Mononuclear cell (primary cell): Measurements from ENCODE around the gene DOCK6. TPM values are rescaled to one million over a fixed set of nuclear protein-coding genes. Genes with fewer than 3 reads are reported as not detected.

Source experiments
- H3K27me3 ChIP-seq: 2 replicates; pipeline ENCODE4 v1.6.0; 2011; ENCODE audit warnings: low read length, control low read depth; ENCODE audit not compliant: insufficient read depth
- H3K4me1 ChIP-seq: 2 replicates; pipeline ENCODE4 v1.5.1; 2011; ENCODE audit warnings: mild to moderate bottlenecking, low read length, control low read depth; ENCODE audit not compliant: insufficient read depth
- H3K4me3 ChIP-seq: 2 replicates; pipeline ENCODE4 v1.5.1; 2011; ENCODE audit warnings: mild to moderate bottlenecking, low read length, moderate library complexity
- H3K9me3 ChIP-seq: 2 replicates; pipeline ENCODE4 v1.5.1; 2011; ENCODE audit warnings: low read depth, mild to moderate bottlenecking, control low read depth, low read length
- total RNA-seq: library from RNA; depleted of rRNA; stranded (reverse); fragments of >200 nt; gene quantifications from one replicate; pipeline ENCODE4 v1.2.3, GENCODE V29; 2012

Gene DOCK6
- total RNA-seq, 1 donor = 0.10 TPM

GRCh38 chr19:11261431-11261970, 823 bp downstream of the DOCK6 start:
- peaks cover 21% of the 10 kb centered on the region for H3K27me3 ChIP-seq
- peak overlapping the region; percentile 27 for H3K4me3 ChIP-seq
- no peaks in the 10 kb centered on the region for H3K9me3 ChIP-seq
- H3K4me1 ChIP-seq = peaks cover 6% of the 10 kb centered on the region

DNA sequence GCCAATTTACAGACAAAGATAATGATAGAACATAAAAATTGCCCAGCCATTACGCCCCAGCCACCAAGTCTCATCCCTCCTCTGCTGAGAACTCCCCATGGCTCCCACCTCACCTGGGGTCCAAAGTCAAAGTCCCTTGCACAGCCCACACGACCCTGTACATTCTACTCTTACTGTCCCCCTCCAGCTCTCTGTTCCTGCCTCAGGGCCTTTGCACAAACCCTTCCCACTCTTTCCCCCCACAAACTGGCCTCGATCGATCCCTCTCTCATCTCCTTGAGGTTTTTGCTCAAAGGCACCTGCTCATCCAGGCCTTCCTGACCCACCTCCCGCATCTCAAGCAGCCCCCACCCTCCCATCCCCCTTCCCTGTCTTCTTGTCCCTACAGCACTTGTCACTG, 1.3 kb downstream of the DOCK6 start:
- peaks cover 6% of the 10 kb centered on the region for H3K4me1 ChIP-seq
- no peaks in the 10 kb centered on the region for H3K9me3 ChIP-seq
- H3K4me3 ChIP-seq = no peak overlapping the region
- peaks cover 21% of the 10 kb centered on the region for H3K27me3 ChIP-seq

DNA sequence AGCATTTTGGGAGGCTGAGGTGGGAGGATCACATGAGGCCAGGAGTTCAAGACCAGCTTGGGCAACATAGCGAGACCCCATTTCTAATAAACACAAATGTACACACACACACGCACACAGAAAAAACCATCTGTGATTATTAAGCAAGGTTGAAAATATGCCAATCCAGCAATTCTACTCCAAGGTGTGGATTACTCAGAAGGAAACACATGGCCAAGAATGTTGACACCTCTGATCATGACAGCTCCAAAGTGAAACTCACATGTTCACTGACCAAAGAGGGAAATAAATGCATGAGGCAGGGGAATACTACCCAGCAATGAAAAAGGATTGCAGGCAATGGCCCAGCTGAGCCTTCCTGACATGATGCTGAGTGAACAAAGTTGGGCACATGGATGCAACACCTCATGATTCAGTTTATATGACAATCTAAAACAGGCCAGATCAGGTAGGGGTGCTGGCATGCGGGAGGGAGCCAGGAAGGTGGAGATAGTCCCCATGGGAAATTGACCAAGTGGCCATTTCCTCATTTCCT, 4.4 kb downstream of the DOCK6 start:
- Histone ChIP-seq H3K9me3 (no peaks in the 10 kb centered on the region), H3K4me1 (peaks cover 6% of the 10 kb centered on the region), H3K27me3 (peaks cover 14% of the 10 kb centered on the region), H3K4me3 (no peak overlapping the region)

- Histone ChIP-seq H3K27me3 (peaks cover 2% of the 10 kb centered on the region), H3K4me1 (no peaks in the 10 kb centered on the region), H3K4me3 (no peak overlapping the region), H3K9me3 (no peaks in the 10 kb centered on the region)
These were observed 6.1 kb downstream of the DOCK6 start for GRCh38 chr19:11256189-11256588.

GRCh38 chr19:11254666-11255065, 7.7 kb downstream of the DOCK6 start:
- no peak overlapping the region for H3K4me3 ChIP-seq
- H3K9me3 ChIP-seq = no peaks in the 10 kb centered on the region
- H3K27me3 ChIP-seq = no peaks in the 10 kb centered on the region
- H3K4me1 ChIP-seq = no peaks in the 10 kb centered on the region

DNA sequence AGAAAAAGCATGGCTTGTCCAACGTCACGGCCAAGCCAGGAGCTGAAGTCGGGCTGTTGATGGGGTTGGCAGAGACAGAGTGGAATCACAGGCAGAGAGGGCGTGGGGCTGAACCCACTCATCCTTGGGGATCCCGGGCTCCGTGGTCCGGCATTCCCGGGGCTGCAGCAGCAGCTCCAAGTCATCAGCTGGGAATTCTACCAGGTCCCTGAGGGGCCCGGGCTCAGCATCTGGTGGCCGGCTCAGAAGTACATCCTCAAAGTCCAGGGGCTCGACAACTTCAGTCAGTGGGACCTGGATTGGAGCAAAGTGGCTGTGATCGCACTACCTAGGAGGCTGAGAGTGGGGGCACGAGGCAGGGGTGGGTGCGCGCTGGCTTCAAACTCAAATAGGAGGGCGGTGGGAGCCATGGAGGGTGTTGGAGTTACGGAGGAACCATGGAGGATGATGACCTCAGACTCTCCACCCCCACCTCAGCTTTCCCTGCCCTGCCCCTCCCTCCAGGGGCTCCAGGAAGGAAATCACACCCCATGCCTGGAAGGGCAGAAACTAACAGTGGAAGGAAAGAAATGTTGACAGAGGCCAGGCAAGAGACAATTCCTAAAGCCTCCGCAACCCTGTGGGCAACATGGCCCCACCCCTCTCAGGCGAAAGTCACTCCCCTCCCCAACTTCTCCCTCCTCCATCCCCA, 9.5 kb downstream of the DOCK6 start:
- Histone ChIP-seq H3K4me3 (no peak overlapping the region), H3K4me1 (no peaks in the 10 kb centered on the region), H3K27me3 (no peaks in the 10 kb centered on the region), H3K9me3 (no peaks in the 10 kb centered on the region)

- no peaks in the 10 kb centered on the region for H3K9me3 ChIP-seq
- H3K4me1 ChIP-seq = no peaks in the 10 kb centered on the region
- no peak overlapping the region for H3K4me3 ChIP-seq
- no peaks in the 10 kb centered on the region for H3K27me3 ChIP-seq
These were observed 10.5 kb downstream of the DOCK6 start for GRCh38 chr19:11251650-11252314.

DNA sequence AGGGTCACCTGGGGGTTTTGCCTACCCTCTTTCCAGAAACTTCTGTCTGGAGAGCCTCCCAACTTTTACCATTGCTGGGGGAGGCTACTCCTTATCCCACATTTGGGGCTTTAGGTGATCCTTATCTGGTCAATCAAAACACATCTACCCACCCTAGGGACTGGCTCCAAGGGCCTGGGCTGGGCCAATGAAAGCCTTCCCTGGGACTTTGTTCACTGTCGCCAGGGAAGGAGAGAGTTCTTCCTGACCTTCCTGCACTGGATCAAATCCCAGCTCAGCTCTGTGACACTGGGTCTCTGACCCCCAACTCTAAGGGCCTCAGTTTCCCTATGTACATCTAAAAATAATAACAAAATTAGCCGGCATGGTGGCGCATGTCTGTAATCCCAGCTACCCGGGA, 11.1 kb downstream of the DOCK6 start:
- H3K4me3 ChIP-seq = no peak overlapping the region
- no peaks in the 10 kb centered on the region for H3K9me3 ChIP-seq
- H3K4me1 ChIP-seq = no peaks in the 10 kb centered on the region
- H3K27me3 ChIP-seq = no peaks in the 10 kb centered on the region

DNA sequence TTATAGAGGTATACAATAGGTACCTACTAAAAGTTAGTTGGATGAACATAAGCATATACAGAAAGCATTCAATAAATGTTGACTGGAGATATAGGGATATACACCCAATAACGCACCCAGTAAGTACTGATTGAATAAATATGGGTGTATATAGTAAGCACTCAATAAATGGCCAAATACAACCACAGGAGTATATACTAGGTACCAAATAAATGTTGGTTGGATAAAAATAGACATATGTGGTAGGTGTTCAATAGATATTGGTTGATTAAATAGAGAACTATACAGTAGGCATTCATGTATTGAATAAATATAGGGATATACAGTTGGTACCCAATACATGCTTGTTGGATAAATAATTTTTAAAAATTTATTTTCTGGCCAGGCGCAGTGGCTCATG, 13.5 kb downstream of the DOCK6 start:
- Histone ChIP-seq H3K4me1 (no peaks in the 10 kb centered on the region), H3K27me3 (no peaks in the 10 kb centered on the region)

GRCh38 chr19:11247934-11248333, 14.4 kb downstream of the DOCK6 start:
- Histone ChIP-seq H3K4me3 (no peak overlapping the region), H3K27me3 (no peaks in the 10 kb centered on the region), H3K4me1 (peaks cover 5% of the 10 kb centered on the region), H3K9me3 (no peaks in the 10 kb centered on the region)

More for the DNA sequence above, 13.5 kb downstream of the DOCK6 start:
- no peaks in the 10 kb centered on the region for H3K9me3 ChIP-seq
- no peak overlapping the region for H3K4me3 ChIP-seq

DNA sequence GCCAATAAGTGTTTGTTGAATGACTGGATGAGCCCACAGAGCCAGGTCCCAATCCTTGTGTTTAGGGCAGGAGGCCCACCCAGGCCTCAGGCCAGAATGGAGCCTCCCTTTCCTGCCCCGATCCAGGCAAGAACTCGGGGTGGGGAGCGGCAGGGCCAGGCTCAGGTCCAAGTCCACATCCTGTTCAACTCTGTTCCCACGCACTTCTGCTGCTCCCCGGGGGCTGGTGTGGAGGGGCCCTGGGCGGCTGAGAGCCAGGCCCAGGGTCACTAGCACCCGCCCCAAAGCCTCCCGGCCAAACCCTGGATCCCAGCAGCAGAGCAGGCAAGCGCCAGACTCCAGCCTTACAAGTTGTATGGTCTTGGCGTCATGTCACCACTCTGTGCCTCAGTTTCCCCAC, 14.9 kb downstream of the DOCK6 start:
- Histone ChIP-seq H3K4me3 (no peak overlapping the region), H3K9me3 (no peaks in the 10 kb centered on the region), H3K4me1 (peaks cover 5% of the 10 kb centered on the region), H3K27me3 (no peaks in the 10 kb centered on the region)

DNA sequence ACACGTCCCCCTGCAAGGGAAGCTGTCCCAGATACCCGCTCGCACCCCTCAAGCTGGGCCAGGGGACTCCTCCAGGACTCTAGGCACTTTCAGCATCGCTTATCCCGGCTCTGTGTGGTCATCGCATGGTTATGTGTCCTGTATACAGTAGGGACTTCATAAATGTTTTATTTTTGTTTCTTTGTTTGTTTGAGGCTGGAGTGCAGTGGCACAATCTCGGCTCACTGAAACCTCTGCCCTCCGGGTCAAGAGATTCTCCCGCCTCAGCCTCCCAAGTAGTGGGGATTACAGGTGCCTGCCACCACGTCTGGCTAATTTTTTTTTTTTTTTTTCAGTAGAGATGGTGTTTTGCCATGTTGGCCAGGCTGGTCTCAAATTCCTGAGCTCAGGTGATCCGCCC, 15.4 kb downstream of the DOCK6 start:
- no peaks in the 10 kb centered on the region for H3K9me3 ChIP-seq
- H3K4me1 ChIP-seq = peaks cover 5% of the 10 kb centered on the region
- no peak overlapping the region for H3K4me3 ChIP-seq
- no peaks in the 10 kb centered on the region for H3K27me3 ChIP-seq

GRCh38 chr19:11244846-11245589, 17.3 kb downstream of the DOCK6 start:
- H3K27me3 ChIP-seq = no peaks in the 10 kb centered on the region
- no peak overlapping the region for H3K4me3 ChIP-seq
- H3K9me3 ChIP-seq = no peaks in the 10 kb centered on the region
- H3K4me1 ChIP-seq = peaks cover 5% of the 10 kb centered on the region

DNA sequence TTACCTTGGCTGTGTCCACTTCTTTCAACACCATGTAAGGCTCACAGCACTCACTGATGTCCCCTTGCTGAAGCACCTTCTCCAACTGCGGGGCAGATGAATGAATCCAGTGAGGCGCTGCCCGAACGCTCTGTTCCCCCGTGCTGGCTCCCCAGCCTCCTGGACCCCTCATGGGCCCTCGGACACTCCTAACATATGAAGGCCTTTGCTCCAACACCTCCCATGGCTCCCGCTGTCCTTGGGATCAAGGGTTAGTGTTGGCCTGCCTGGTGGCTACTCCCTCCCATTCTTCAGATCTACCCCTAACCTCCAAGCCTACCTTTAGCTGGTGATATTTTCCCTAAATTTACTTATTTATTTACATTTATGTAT, 18.5 kb downstream of the DOCK6 start:
- H3K27me3 ChIP-seq = no peaks in the 10 kb centered on the region
- no peak overlapping the region for H3K4me3 ChIP-seq
- H3K9me3 ChIP-seq = no peaks in the 10 kb centered on the region

More for the DNA sequence above, 18.5 kb downstream of the DOCK6 start:
- H3K4me1 ChIP-seq = peaks cover 5% of the 10 kb centered on the region
